Measurements from ENCODE around the gene ARL6IP4. TPM values are rescaled to one million over a fixed set of nuclear protein-coding genes. Genes with fewer than 3 reads are reported as not detected.
A peak's percentile ranks its signal among the peaks of the same experiment; 100 is the strongest.

Gene ARL6IP4
- total RNA-seq, 2 experiments from 2014 or later: 140 to 142 TPM

- H3K27ac ChIP-seq (ENCODE audit: low read depth in 1 of 2, low read length in 2 of 2): peak overlapping the region; percentile 2 to 44
- no peaks in the 10 kb centered on the region for H3K36me3 Mint-ChIP-seq (ENCODE audit: low read depth)
- H3K4me1 ChIP-seq (ENCODE audit: insufficient read depth, low read length): peaks cover 28% of the 10 kb centered on the region
- no peaks in the 10 kb centered on the region for H3K9me3 Mint-ChIP-seq
- no peaks in the 10 kb centered on the region for H3K36me3 ChIP-seq (ENCODE audit: insufficient read depth, low read length)
- H3K4me3 ChIP-seq (ENCODE audit: low read length): no peak overlapping the region
- peak overlapping the region; percentile 45 for H3K4me3 Mint-ChIP-seq
- DNase-seq (peak in 1 of 14 experiments; percentile 33), ATAC-seq (ENCODE audit: poor library complexity) (no peak)
- intact Hi-C loops (cut with DNase I, micrococcal nuclease): loop anchor here in 1 of 2 experiments (1.0 to 5.0 kb wide), 2 partner anchors 7 to 395 kb away; partner anchors contain the start of gene SBNO1
- TF ChIP-seq, protein P1, sequence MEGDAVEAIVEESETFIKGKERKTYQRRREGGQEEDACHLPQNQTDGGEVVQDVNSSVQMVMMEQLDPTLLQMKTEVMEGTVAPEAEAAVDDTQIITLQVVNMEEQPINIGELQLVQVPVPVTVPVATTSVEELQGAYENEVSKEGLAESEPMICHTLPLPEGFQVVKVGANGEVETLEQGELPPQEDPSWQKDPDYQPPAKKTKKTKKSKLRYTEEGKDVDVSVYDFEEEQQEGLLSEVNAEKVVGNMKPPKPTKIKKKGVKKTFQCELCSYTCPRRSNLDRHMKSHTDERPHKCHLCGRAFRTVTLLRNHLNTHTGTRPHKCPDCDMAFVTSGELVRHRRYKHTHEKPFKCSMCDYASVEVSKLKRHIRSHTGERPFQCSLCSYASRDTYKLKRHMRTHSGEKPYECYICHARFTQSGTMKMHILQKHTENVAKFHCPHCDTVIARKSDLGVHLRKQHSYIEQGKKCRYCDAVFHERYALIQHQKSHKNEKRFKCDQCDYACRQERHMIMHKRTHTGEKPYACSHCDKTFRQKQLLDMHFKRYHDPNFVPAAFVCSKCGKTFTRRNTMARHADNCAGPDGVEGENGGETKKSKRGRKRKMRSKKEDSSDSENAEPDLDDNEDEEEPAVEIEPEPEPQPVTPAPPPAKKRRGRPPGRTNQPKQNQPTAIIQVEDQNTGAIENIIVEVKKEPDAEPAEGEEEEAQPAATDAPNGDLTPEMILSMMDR (IDR thresholded peaks at IDR 0.05): no peak
- H3K4me1 Mint-ChIP-seq (ENCODE audit: low read depth): peaks cover 5% of the 10 kb centered on the region
- no peaks in the 10 kb centered on the region for H3K27me3 ChIP-seq (ENCODE audit: control insufficient read depth in 1 of 2, insufficient read depth in 2 of 2, low read length in 2 of 2)
- no peaks in the 10 kb centered on the region for H3K9me3 ChIP-seq (ENCODE audit: control insufficient read depth in 1 of 2, insufficient read depth in 1 of 2, low read length in 2 of 2)
- peak overlapping the region; percentile 14 for H3K27ac Mint-ChIP-seq
- ChIA-PET POLR2A (interaction anchor here (0.6 to 3.0 kb wide), 13 partner anchors 8 to 1176 kb away, joined by 3 to 47 read pairs (median 3); partner anchors contain the start of genes ARL6IP4, ATP6V0A2, B3GNT4 and HIP1R), CTCF (interaction anchor here (1.0 to 1.1 kb wide), 2 partner anchors 8 to 173 kb away, joined by 3 to 4 read pairs; partner anchors contain the start of gene OGFOD2)
- no peaks in the 10 kb centered on the region for H3K27me3 Mint-ChIP-seq
Observed at GRCh38 chr12:122966743-122967550, 13.5 kb upstream of the ARL6IP4 start.

- DNase-seq (no peak), ATAC-seq (ENCODE audit: poor library complexity) (no peak)
- Mint-ChIP-seq H3K4me1 (ENCODE audit: low read depth) (peaks cover 5% of the 10 kb centered on the region), H3K4me3 (no peak overlapping the region), H3K9me3 (no peaks in the 10 kb centered on the region), H3K27me3 (no peaks in the 10 kb centered on the region), H3K36me3 (ENCODE audit: low read depth) (no peaks in the 10 kb centered on the region), H3K27ac (no peak overlapping the region)
- peaks cover 22% of the 10 kb centered on the region for H3K4me1 ChIP-seq (ENCODE audit: insufficient read depth, low read length)
- ChIA-PET CTCF (no interaction called here), POLR2A (interaction anchor here (0.5 kb wide), 1 partner anchor 261 kb away, joined by 3 read pairs; no protein-coding TSS in a partner anchor)
- H3K36me3 ChIP-seq (ENCODE audit: insufficient read depth, low read length): no peaks in the 10 kb centered on the region
- H3K27ac ChIP-seq (ENCODE audit: low read depth in 1 of 2, low read length in 2 of 2): no peak overlapping the region
- H3K9me3 ChIP-seq (ENCODE audit: control insufficient read depth in 1 of 2, insufficient read depth in 1 of 2, low read length in 2 of 2): no peaks in the 10 kb centered on the region
- intact Hi-C loops (cut with DNase I, micrococcal nuclease): loop anchor here in 1 of 2 experiments (5.0 kb wide), 1 partner anchor 394 kb away; the partner anchor contains the start of gene SBNO1
- H3K4me3 ChIP-seq (ENCODE audit: low read length): no peak overlapping the region
- TF ChIP-seq, protein P1 (IDR thresholded peaks at IDR 0.05): no peak
- no peaks in the 10 kb centered on the region for H3K27me3 ChIP-seq (ENCODE audit: control insufficient read depth in 1 of 2, insufficient read depth in 2 of 2, low read length in 2 of 2)
Observed at GRCh38 chr12:122968104-122968503, 12.4 kb upstream of the ARL6IP4 start.

GRCh38 chr12:122969676-122970075 lies 10.8 kb upstream of the ARL6IP4 start:
- Mint-ChIP-seq H3K36me3 (ENCODE audit: low read depth) (peaks cover 5% of the 10 kb centered on the region), H3K27ac (no peak overlapping the region), H3K9me3 (no peaks in the 10 kb centered on the region), H3K4me3 (peak overlapping the region; percentile 7), H3K27me3 (no peaks in the 10 kb centered on the region), H3K4me1 (ENCODE audit: low read depth) (peaks cover 12% of the 10 kb centered on the region)
- H3K27me3 ChIP-seq (ENCODE audit: control insufficient read depth in 1 of 2, insufficient read depth in 2 of 2, low read length in 2 of 2): no peaks in the 10 kb centered on the region
- ATAC-seq (ENCODE audit: poor library complexity) (no peak), DNase-seq (no peak)
- TF ChIP-seq, protein P1 (IDR thresholded peaks at IDR 0.05): no peak
- intact Hi-C loops (cut with DNase I, micrococcal nuclease): loop anchor here in 1 of 2 experiments (5.0 to 10.0 kb wide), 4 partner anchors 393 to 1502 kb away; partner anchors contain the start of genes DIABLO, KNTC1, RSRC2 and SBNO1
- ChIA-PET CTCF (no interaction called here), POLR2A (interaction anchor here (0.6 to 0.9 kb wide), 2 partner anchors 263 to 889 kb away, joined by 3 read pairs; partner anchors contain the start of genes MPHOSPH9 and MTRFR)
- no peaks in the 10 kb centered on the region for H3K36me3 ChIP-seq (ENCODE audit: insufficient read depth, low read length)
- H3K9me3 ChIP-seq (ENCODE audit: control insufficient read depth in 1 of 2, insufficient read depth in 1 of 2, low read length in 2 of 2): no peaks in the 10 kb centered on the region
- H3K4me1 ChIP-seq (ENCODE audit: insufficient read depth, low read length): peaks cover 28% of the 10 kb centered on the region
- H3K4me3 ChIP-seq (ENCODE audit: low read length): no peak overlapping the region
- H3K27ac ChIP-seq (ENCODE audit: low read depth in 1 of 2, low read length in 2 of 2): no peak overlapping the region
